ENCODE measurements around the gene SYF2.
"Not testable (repeated sequence)": the region's sequence is repeated elsewhere in the genome, so short reads cannot be mapped to it uniquely, and the experiment has no call there.

- TF ChIP-seq, protein P1, sequence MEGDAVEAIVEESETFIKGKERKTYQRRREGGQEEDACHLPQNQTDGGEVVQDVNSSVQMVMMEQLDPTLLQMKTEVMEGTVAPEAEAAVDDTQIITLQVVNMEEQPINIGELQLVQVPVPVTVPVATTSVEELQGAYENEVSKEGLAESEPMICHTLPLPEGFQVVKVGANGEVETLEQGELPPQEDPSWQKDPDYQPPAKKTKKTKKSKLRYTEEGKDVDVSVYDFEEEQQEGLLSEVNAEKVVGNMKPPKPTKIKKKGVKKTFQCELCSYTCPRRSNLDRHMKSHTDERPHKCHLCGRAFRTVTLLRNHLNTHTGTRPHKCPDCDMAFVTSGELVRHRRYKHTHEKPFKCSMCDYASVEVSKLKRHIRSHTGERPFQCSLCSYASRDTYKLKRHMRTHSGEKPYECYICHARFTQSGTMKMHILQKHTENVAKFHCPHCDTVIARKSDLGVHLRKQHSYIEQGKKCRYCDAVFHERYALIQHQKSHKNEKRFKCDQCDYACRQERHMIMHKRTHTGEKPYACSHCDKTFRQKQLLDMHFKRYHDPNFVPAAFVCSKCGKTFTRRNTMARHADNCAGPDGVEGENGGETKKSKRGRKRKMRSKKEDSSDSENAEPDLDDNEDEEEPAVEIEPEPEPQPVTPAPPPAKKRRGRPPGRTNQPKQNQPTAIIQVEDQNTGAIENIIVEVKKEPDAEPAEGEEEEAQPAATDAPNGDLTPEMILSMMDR (conservative IDR thresholded peaks at IDR 0.05 in 1 of 2, IDR thresholded peaks at IDR 0.05 in 1 of 2; ENCODE audit: extremely low read depth in 1 of 2, insufficient read depth in 1 of 2, low read depth in 1 of 2, low read length in 2 of 2): not testable (repeated sequence)
- TF ChIP-seq EZH2 (IDR thresholded peaks at IDR 0.05; ENCODE audit: borderline replicate concordance, low read length): not testable (repeated sequence)
These were observed 47.4 kb upstream of the SYF2 start for GRCh38 chr1:25279693-25280111.
